SW480 (cell line): Measurements from ENCODE around the gene SIGLECL1.

ENCODE experiments used
- DNase-seq: peaks from one replicate; pipeline ENCODE4 v3.0.0-alpha.2; 2016; ENCODE audit warnings: low spot score

Gene SIGLECL1

DNA sequence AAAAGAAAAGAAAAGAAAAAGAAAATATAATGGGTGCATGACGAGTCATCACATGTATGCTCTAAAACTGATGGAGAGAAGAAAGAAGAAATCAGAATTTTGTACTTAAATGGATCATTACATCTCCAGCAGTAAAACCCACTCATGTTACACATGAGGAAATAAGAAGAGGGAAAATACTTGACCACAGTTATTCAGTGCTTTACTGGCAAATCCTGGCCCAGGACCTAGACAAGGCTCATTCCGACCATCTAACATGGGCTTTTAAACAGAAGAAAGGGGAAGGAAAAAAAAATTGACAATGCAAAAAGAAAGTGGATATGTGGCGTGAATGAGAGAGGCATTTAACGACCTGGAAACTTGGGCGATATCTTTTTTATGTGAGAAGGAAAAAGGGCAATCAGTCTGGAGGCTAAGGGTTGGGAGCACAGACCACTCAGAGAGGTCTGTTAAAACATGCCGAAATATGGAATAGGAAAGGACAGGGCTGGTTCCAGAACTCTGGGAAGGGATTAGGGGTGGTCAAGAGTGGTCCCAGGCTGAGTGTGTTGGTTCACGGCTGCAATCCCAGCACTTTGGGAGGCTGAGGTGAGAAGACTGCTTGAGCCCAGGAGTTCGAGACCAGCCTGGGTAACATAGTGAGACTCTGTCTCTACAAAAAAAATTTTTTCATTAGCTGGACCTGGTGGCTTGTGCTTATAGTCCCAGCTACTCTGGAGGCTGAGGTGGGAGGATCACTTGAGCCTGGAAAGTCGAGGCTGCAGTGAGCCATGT is 1.6 kb downstream of the SIGLECL1 start:
- no peak for DNase-seq

DNA sequence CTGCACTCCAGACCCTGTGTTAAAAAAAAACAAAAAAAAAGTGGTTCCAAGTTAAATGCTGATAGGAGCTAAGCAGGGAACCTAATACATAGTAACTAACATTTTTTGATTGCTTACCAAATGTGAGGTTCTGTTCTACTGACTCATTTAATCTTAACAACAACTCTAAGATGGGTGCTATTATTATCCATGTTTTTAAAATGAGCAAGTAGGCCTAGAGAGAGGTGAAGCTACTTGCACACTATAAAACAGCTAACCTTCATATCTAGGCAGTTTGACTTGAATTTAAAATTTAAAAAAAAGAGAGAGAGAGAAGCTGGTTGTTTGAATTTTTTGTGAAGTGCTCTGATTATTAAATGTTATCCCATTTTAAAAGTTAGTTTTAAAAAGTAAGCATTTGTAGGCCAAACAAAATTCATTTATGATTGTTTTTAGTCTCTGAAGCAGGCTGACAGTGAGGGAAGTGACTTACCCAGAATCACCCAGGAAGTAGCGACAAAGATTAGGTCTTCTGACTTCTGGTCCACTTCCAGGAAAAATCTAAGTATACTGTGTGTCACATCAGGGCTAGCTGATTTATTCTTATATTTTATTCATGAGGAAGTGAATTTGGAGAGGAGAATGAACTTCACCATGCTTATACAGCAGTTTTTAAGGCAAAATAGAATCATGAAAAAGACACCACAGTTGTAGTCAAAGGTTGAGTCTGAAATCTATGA is 2.4 kb downstream of the SIGLECL1 start:
- no peak for DNase-seq

DNA sequence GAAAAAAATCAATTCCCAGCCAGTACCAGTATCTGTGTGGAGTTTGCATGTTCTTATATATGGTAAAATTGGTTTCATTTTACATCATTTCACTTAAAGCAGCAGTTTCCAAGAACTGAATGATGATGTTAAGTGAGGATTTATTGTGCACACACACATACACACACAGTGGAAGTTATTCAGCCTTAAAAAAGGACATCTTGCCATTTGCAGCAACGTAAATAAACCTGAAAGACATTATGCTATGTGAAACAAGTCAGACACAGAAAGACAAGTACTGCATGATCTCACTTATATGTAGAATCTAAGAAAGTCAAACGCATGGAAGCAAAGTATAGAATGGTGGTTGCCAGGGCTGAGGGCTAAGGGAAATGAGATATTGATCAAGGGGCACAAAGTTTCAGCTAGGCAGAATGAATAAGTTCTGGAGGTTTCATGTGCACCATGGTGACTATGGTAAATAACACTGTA is 5.3 kb downstream of the SIGLECL1 start:
- no peak for DNase-seq

DNA sequence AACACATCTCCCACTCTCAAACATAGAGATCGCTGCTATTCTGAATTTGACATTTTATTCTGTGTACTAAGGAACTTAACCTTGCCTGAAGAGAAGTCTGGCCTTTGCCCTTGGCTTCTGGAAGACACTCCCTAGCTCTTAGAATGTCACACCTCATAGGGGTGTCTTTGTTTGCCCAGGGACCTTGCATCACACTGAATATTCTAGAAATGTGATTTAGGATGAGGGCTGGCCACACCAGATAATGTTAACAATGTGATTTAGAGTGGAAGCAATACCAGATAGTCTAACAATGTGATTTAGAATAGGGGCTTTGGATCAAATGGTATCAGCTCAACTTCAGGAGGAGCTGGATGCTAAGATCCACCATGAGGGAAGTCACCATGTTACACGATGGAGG is 6.6 kb downstream of the SIGLECL1 start:
- DNase-seq = no peak

DNA sequence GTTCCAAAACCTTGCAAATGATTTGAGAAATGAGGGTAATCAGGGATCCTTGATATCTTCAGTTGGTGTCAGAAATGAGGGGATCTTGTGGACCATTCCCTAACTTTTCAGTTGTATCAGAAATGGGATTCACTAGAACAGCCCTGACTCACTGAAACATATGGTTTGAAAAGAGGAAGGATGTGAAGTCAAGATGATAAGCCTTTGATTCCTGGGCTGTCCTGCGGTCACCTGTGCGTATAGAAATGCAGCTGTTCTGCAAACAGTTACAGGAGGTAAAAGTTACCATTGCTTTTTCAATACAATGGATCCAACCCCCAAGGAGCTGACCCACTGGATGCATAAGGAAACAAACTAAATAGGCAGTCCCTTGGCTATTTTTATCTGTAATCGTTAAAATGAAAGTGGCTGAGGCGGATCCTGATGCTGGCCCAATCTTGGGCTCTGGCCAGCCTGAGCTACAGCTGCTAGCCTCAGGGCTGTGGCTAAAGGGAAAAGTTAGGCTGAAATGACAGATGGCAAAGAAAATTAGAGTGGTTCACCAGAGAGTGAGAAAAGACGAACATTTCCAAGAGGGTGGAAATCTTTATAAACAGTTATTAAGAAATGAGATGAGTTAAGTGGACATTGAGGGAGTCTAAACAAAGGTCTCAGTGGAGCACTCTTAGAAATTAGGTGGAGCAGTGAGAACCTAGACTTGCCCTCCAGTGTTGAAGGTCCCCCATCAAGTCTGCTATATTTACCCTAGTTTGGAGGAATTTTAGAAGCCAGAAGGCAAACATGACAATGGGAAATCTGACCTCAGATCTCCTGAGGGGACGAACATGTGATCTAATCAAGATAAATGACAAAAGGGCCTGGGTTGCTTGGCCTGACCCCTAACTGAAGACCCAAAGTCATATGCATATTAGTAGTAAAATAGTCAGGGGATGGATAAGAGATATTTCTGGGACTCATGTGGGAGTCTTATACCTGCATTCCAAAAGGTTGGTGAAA is 7.6 kb downstream of the SIGLECL1 start:
- DNase-seq = no peak

DNA sequence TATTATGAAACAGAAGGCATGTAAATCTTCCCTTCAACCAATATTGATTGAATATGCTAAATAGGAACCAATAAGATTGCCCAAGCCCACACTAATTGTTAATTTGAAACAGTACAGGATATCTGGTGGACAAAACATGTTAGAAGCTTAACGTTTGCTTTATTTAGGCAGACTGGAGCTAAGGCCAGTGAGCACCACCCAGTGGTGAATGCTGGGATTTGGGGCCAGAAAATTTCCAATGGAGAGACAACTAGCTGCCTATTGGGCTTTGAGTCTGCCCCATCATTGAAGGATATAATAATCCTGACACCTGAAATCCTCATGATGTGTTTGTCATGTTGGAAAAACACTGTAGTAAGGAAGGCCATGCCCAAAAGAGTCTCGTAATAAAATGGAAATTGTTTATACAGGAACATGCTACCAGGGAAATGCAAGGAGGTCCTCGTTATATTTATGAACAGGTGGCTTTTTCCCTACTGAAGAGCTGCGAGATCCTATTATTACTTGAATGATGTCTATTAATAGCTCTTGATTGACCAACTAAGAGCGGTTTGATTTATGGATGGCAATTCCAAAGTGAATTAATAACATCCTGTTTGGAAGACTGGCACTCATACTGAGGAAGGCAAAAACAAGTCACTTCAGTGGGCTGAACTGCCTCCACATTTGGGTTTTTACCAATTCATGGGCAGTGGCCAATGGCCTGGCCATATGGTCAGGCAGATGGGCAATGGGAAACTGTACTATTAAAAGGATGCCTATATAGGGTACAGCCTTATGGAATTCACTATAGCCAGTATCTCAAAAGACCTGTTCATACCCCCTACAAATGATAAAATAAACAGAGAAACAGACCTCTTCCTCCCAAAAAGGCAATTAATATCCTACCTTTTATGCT is 8.7 kb downstream of the SIGLECL1 start:
- DNase-seq = peak; percentile 66

DNA sequence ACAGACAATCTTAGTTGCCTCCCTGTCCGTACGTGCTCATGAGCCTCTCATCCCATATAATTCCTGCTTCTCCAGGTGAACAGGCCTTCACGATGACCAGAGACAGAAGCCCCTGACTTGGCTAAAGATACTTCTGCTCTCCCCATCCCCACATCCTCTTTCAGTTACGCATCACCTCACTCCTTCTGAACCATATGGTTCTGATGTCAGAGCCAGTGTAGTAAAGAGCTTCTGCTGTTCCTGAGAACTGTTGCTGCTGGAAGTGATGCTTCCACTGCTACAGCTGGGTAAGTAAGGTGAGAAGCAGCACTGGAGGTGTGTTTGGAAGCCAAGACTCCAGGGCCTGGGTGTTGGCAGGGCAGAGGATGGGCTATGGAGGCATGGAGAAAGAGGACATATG is 12.9 kb downstream of the SIGLECL1 start:
- DNase-seq = no peak

DNA sequence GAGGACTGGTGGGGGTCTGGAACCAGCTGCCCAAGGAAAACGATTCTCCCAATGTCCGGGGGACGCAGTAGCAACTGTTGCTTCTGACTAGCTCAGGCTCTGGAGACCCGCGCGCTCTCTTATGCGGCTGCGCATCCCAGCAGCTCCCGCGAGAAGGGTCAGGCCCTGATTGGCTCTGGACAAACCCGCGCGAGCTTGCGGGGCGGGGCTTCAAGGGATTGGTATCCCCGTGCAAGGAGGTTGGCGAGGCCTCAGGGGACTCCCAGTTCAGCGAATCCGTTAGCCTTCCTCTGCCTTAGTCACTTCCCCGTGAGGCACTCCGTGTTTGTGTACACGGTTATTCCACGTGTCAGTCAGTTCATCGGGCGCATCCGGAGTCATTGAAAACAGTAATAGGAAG is 20.2 kb downstream of the SIGLECL1 start:
- no peak for DNase-seq

DNA sequence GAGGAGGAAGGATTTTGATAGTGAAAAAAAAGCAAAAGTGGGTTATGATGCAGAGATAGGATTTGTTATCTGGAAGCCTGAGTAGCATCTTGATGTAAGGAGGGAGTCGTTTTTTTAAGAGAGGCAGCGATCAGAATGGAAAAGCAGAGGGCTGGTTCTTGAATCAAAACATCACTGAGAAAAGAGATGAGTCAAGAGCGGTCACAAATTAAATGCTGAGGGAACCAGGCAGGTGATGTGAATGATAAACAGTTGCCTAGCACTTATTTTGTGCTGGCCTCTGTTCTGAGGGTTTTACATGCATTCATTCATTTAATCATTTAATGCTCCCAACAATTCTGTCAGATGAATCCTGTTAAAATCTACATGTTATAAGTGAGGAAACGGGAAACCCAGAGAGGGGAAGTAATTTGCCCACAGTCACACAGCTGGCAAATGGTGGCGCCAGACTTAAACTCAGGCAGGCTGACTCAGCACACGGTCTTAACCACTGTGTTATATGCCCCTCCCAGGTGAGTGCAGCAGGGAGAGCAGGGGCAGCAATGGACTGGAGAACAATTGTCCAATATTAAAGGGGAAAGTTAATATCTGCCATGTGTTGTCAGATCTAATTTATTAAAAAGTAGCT is 21.4 kb downstream of the SIGLECL1 start:
- no peak for DNase-seq

DNA sequence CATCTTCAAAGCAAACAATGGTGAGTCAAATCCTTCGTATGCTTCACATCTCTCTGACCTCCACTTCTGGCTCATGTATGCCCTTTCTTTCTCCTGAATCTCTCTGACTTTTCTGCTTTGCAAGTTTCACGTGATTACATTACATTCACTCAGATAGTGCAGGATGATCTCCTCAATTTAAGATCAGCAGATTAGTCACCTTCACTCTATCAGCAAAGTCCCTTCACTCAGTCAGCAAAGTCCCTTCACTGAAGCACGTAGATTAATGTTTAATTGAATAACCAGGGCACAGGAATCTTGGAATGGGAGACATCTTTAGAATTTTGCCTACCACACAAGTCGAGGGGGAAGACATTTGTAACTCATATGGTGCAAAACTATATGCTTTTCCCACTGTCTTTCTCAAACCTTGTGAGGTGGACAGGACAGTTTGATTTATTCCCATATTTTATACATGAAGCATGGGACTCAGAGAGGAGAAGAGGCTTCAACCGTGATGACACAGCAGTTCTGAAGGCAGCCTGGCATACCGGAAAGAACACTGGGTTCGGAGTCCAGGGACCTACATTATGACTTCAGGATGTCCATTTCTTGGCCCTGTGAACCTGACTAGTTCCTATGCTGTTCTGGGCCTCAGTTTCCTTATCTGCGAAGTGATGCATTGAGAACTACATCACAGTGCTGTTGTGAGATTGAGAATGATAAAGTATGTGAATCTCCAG is 23.3 kb downstream of the SIGLECL1 start:
- no peak for DNase-seq

DNA sequence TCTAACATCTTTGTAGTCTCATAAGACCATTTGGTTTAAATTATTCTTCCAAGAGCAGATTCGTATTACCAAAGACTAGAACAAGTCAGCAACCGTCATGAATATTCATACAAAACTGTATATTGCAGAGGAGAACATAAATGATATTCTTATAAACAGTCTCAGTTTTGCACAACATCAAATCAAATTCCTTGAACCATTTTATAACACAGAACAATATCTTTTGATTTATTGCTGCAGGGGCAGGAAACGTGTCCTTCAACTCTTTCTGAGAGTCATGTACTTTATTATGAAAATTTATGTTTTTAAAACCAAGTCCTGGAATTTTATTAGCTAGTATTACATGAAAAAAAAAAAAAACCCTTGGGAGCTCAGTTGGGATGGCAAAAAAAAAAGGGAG is 26.2 kb downstream of the SIGLECL1 start:
- DNase-seq = no peak

DNA sequence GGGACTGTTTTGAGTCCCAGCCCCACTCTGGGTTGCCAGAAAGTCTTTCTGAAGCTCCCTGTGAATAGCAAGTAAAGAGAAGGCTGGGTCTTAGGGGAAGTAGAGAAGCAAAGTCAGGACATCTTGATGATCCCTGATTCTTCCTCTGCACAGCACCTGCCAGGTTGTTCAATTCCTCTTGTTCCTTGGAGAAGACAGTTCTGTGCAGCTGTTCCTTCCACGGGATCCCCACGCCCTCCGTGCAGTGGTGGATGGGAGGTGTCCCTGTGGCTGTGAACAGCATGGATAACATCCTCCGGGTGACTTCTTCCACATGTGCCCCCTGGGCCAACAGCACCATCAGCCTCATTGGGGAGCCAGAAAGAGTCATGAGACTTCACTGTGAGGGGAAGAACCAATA is 31.5 kb downstream of the SIGLECL1 start:
- no peak for DNase-seq

DNA sequence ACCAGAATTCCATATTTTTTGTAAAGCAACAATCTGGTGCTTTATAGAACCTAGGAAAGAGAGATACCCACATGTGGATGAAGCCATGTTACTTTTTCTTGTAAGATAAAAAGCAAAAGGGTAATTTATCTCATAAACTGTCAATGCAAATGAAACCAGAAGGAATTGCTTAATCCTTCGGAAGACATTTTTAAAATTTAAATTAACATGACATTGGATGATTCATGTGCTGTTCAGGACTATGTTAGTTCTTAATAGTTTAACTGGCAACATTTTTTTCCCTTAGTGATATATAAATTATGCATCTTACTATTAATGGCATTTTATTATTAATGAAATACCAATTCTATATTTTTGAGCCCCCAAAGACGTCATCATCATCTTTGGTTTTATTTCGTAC is 34.8 kb downstream of the SIGLECL1 start:
- DNase-seq = no peak

DNA sequence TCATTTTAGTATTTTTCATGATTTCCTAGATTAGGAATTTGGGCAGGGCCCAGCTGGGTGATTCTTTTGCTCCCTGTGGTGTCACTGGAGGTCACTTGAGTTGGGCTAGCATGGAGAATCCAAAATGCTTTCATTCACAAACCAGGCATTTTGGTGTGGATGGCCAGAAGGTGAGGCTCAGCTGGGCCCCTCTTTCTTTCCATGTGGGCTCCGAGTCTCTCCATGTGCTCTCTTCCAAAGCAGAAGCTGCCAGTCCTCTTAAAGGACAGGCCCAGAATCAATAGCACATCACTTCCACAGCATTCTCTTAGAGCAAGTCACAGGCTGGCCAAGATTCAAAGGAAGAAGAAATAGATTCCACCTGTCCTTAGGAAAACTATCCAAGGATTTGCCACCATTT is 38.8 kb downstream of the SIGLECL1 start:
- no peak for DNase-seq

DNA sequence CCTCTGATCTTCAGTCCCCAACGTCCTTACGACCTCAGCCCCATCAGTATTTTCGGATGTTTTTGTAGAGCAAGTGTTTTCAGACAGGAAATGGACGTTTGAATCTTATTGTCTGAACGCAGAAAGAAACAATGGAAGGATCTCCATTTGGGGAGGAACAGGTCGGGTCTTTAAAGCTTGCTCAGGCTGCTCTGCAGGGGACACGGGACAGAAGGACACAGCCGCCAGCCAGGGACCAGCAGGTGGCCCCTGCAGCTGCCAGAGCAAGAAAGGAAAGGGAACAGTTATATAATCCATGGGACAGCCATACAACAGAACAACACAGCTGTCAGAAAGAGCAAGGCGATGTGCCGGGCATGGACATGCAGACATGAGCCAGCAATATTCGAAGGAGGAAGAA is 42.1 kb downstream of the SIGLECL1 start:
- no peak for DNase-seq

DNA sequence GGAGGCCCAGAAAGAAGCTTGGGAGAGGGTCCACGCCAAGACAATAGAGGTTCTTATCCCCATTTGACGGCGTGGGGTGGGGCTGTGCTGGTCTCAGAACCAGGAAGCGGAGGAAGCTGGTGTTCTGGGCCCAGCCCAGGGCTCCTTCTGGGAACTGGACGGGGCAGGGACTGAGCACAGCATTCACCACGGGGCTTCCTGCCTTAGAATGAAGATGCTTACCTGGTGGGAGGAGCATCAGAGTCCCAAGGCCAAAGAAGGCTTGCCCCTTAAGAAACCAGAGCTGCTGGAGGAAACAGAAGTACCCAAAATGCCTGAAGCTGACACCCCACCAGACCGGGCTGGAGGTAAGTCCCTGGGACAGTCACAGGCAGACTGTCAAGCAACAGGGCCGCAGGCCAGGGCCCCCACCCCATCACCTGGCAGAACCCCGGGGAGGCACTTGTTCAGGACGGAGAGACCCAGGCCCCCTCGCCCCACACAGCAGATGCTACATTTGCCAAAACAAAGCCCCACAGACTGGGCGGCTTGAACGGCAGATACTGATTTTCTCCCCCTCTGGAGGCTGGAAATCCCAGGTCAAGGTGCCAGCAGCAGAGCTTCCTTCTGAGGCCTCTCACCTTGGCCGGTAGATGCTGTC is 42.8 kb downstream of the SIGLECL1 start:
- DNase-seq = no peak

DNA sequence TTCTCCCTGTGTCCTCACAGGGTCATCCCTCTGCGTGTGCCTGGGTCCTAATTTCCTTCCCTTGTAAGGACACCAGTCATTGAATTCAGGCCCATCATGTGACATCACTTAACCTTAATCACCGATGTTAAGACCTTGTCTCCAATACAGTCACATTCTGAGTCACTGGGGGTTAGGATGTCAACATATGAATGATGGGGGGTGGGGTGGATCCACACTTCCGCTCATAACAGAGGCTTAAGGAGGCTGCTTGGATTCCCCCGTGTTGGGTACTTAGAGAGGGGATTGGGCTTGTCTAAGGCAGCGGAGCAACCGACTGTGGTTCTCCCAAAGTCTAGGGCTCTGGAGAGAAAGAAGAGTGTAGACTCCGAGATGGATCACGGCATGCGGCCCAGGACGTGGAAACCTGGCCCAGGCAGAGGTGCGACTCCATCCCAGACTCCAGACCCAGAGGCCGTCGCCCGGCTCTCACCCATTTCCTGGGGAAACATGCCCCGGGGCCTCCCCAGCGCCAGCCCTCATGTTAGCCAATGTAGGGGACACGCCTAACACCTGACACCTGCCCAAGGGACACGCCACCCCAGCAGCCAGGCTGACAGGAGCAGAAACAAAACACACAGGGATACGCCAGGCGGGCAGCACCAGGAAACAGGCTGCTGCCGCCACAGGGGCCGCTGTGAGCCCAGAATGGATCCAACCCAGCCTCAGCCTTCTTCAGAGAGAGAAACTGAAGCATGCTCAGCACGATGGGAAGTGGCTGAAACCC is 43.5 kb downstream of the SIGLECL1 start:
- DNase-seq = no peak

DNA sequence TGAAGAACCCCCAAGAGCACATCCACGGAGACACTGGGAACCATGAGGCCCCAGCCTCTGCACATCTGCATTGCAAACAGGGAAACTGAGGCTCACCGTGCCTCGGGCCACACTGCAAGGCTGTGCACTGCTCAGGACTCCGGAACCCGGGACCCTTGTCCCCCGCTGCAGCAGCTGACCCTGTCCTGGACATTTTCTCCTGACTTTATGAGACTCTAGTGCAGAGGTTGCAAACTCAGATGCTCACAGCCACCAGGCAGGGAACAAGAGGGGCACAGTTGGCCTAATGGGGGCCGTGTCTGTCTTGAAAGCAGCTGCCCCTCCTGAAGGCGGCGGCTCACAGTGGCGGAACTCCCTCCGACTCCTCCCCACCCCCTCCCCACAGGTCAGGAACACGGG is 44.1 kb downstream of the SIGLECL1 start:
- DNase-seq = no peak
